PC-3 (cell line): ENCODE measurements around the gene MACROH2A1. TPM values are rescaled to one million over a fixed set of nuclear protein-coding genes. Genes with fewer than 3 reads are reported as not detected.

Experiments
- ATAC-seq: fragments of 200-7000 bp; cut with Tn5 transposase; 2 replicates; pipeline ENCODE4 v1.9.1; 2020; ENCODE audit warnings: mild to moderate bottlenecking, moderate library complexity
- BruUV-seq: library from RNA; stranded (reverse); fragments of 400-500 nt; replicated peaks from 2 replicates; lab custom pipeline; 2021; lab: Mats Ljungman, UMichigan
- CTCF ChIA-PET: fragments of 300-600 bp; sonication (Branson Sonifier 250); formaldehyde crosslinking; loops from one replicate; lab custom pipeline; 2022; ENCODE audit warnings: antibody characterized with exemption; lab: Charles Lee
- POLR2A ChIA-PET: fragments of 300-600 bp; sonication (Branson Sonifier 250); formaldehyde crosslinking; loops from one replicate; lab custom pipeline; 2022; ENCODE audit warnings: antibody characterized with exemption; ENCODE audit not compliant: unreplicated experiment; lab: Charles Lee
- DNase-seq: peaks from one replicate; pipeline ENCODE4 v3.0.0-alpha.2; 2015
- H2AFZ ChIP-seq: fragments of 300-600 bp; sonication (generic); 2 replicates; pipeline ENCODE4 v1.6.0; 2016; ENCODE audit warnings: antibody characterized with exemption, low read length
- H3F3A ChIP-seq: fragments of 300-600 bp; sonication (generic); one replicate; pipeline ENCODE4 v1.6.0; 2017; ENCODE audit warnings: antibody characterized with exemption, low read length, control low read depth, mild to moderate bottlenecking; ENCODE audit not compliant: unreplicated experiment
- H3K27ac ChIP-seq: fragments of 300-600 bp; sonication (generic); 2 replicates; pipeline ENCODE4 v1.5.1; 2016; ENCODE audit warnings: mild to moderate bottlenecking, low read length
- H3K27me3 ChIP-seq: fragments of 300-600 bp; sonication (generic); 2 replicates; pipeline ENCODE4 v1.6.1; 2016; ENCODE audit warnings: low read length, mixed read lengths
- H3K36me3 ChIP-seq: fragments of 300-600 bp; sonication (generic); 2 replicates; pipeline ENCODE4 v1.6.1; 2016; ENCODE audit warnings: low read depth, mixed run types, low read length, mixed read lengths
- H3K4me1 ChIP-seq: fragments of 300-600 bp; sonication (generic); 2 replicates; pipeline ENCODE4 v1.5.1; 2016; ENCODE audit warnings: low read length; ENCODE audit not compliant: insufficient read depth
- H3K4me2 ChIP-seq: fragments of 300-600 bp; sonication (generic); 2 replicates; pipeline ENCODE4 v1.6.0; 2016; ENCODE audit warnings: low read length
- H3K4me3 ChIP-seq: fragments of 300-600 bp; sonication (generic); 2 replicates; pipeline ENCODE4 v1.5.1; 2016; ENCODE audit warnings: mild to moderate bottlenecking, low read length, mixed read lengths
- H3K79me2 ChIP-seq: fragments of 300-600 bp; sonication (generic); 2 replicates; pipeline ENCODE4 v1.6.1; 2017; ENCODE audit warnings: low read length, mixed read lengths
- H3K9ac ChIP-seq: fragments of 300-600 bp; sonication (generic); 2 replicates; pipeline ENCODE4 v1.6.0; 2016; ENCODE audit warnings: mild to moderate bottlenecking, low read length
- H3K9me2 ChIP-seq: fragments of 300-600 bp; sonication (generic); replicated peaks from 2 replicates; pipeline ENCODE4 v1.6.1; 2016; ENCODE audit warnings: mixed run types, low read length, mixed read lengths
- H3K9me3 ChIP-seq: fragments of 300-600 bp; sonication (generic); 2 replicates; pipeline ENCODE4 v1.6.1; 2016; ENCODE audit warnings: low read length, mixed read lengths
- H4K20me1 ChIP-seq: fragments of 300-600 bp; sonication (generic); 2 replicates; pipeline ENCODE4 v1.6.1; 2016; ENCODE audit warnings: low read length, mixed read lengths
- EZH2 ChIP-seq: fragments of 300-600 bp; sonication (generic); IDR thresholded peaks from one replicate; pipeline ENCODE4 v1.6.1; 2017; ENCODE audit warnings: antibody characterized with exemption, mild to moderate bottlenecking, low read length; ENCODE audit not compliant: unreplicated experiment
- EZH2phosphoT487 ChIP-seq: fragments of 300-600 bp; sonication (generic); IDR thresholded peaks from 2 replicates; pipeline ENCODE4 v1.6.1; 2018; ENCODE audit warnings: mild to moderate bottlenecking, antibody characterized with exemption, low read length, borderline replicate concordance
- intact Hi-C: fragments of 100-400 bp; cut with micrococcal nuclease; formaldehyde crosslinking; loops from 2 replicates; pipeline ENCODE4 v1.9.0; 2023
- total RNA-seq: library from RNA; depleted of rRNA; stranded (reverse); fragments of >200 nt; gene quantifications from 2 replicates; pipeline ENCODE4 v1.2.3, GENCODE V29; 2014
- TF ChIP-seq, protein P1 (sequence below): fragments of 300-600 bp; sonication (generic); conservative IDR thresholded peaks from 2 replicates; pipeline ENCODE4 v1.5.1; 2017; ENCODE audit warnings: antibody characterized with exemption, low read depth, mild to moderate bottlenecking, low read length

Gene MACROH2A1
- total RNA-seq, 1 experiment from 2014 or later, result 388 TPM

GRCh38 chr5:135387629-135387960 lies 11.4 kb downstream of the MACROH2A1 start:
- H3K79me2 ChIP-seq, result peaks cover 88% of the 10 kb centered on the region
- ATAC-seq (no peak), DNase-seq (no peak)
- H3K4me2 ChIP-seq, result peak overlapping the region; percentile 59
- ChIA-PET POLR2A (no interaction called here), CTCF (no interaction called here)
- H3K4me3 ChIP-seq, result no peak overlapping the region
- no peaks in the 10 kb centered on the region for H3F3A ChIP-seq
- intact Hi-C loops, result no loop called here
- no peak overlapping the region for H3K9ac ChIP-seq
- peak overlapping the region; percentile 60 for H3K27ac ChIP-seq
- H2AFZ ChIP-seq, result no peak overlapping the region
- peaks cover 59% of the 10 kb centered on the region for H3K36me3 ChIP-seq
- H3K9me3 ChIP-seq, result no peaks in the 10 kb centered on the region
- H4K20me1 ChIP-seq, result peaks cover 36% of the 10 kb centered on the region
- peaks cover 21% of the 10 kb centered on the region for H3K4me1 ChIP-seq
- no TSS peak for BruUV-seq
- no peaks in the 10 kb centered on the region for H3K9me2 ChIP-seq
- TF ChIP-seq, protein P1, sequence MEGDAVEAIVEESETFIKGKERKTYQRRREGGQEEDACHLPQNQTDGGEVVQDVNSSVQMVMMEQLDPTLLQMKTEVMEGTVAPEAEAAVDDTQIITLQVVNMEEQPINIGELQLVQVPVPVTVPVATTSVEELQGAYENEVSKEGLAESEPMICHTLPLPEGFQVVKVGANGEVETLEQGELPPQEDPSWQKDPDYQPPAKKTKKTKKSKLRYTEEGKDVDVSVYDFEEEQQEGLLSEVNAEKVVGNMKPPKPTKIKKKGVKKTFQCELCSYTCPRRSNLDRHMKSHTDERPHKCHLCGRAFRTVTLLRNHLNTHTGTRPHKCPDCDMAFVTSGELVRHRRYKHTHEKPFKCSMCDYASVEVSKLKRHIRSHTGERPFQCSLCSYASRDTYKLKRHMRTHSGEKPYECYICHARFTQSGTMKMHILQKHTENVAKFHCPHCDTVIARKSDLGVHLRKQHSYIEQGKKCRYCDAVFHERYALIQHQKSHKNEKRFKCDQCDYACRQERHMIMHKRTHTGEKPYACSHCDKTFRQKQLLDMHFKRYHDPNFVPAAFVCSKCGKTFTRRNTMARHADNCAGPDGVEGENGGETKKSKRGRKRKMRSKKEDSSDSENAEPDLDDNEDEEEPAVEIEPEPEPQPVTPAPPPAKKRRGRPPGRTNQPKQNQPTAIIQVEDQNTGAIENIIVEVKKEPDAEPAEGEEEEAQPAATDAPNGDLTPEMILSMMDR, result no peak
- H3K27me3 ChIP-seq, result no peaks in the 10 kb centered on the region

GRCh38 chr5:135386886-135387628 lies 12.0 kb downstream of the MACROH2A1 start:
- POLR2A ChIA-PET, result no interaction called here
- H3K4me1 ChIP-seq, result peaks cover 21% of the 10 kb centered on the region

GRCh38 chr5:135386096-135386495 lies 12.9 kb downstream of the MACROH2A1 start:
- Histone ChIP-seq H3K4me1 (peaks cover 21% of the 10 kb centered on the region), H3F3A (no peaks in the 10 kb centered on the region), H3K36me3 (peaks cover 59% of the 10 kb centered on the region), H3K9me2 (no peaks in the 10 kb centered on the region), H3K4me2 (no peak overlapping the region), H3K9me3 (no peaks in the 10 kb centered on the region), H3K27ac (no peak overlapping the region), H3K4me3 (no peak overlapping the region), H3K79me2 (peaks cover 87% of the 10 kb centered on the region), H4K20me1 (peaks cover 21% of the 10 kb centered on the region), H3K27me3 (no peaks in the 10 kb centered on the region), H3K9ac (no peak overlapping the region), H2AFZ (no peak overlapping the region)
- POLR2A ChIA-PET, result no interaction called here
- TF ChIP-seq, protein P1, result no peak
- TF ChIP-seq EZH2phosphoT487, result no peak
- TF ChIP-seq EZH2, result no peak
- CTCF ChIA-PET, result no interaction called here
- peak; percentile 11 for DNase-seq
- no peak; the same call in 1 of the 2 replicates for ATAC-seq
- intact Hi-C loops, result no loop called here
- no TSS peak for BruUV-seq

More at GRCh38 chr5:135386886-135387628, 12.0 kb downstream of the MACROH2A1 start:
- Histone ChIP-seq H3K9me2 (no peaks in the 10 kb centered on the region), H2AFZ (no peak overlapping the region), H3K27me3 (no peaks in the 10 kb centered on the region), H3K9ac (no peak overlapping the region), H3K9me3 (no peaks in the 10 kb centered on the region), H3K4me3 (no peak overlapping the region), H3K79me2 (peaks cover 88% of the 10 kb centered on the region), H3K4me2 (peak overlapping the region; percentile 59), H3K36me3 (peaks cover 57% of the 10 kb centered on the region), H3F3A (no peaks in the 10 kb centered on the region), H4K20me1 (peaks cover 31% of the 10 kb centered on the region), H3K27ac (peak overlapping the region; percentile 60)
- DNase-seq (peak; percentile 87), ATAC-seq (peak; percentile 85)
- intact Hi-C loops, result no loop called here
- TF ChIP-seq, protein P1, result no peak
- no peak for TF ChIP-seq EZH2
- CTCF ChIA-PET, result no interaction called here
- BruUV-seq, result no TSS peak
